OCI-LY3 (cell line): ENCODE data around the gene TATDN2.

Experiments used
- H2AFZ ChIP-seq: fragments of 200-600, 300-600 bp; shearing (Covaris generic); 2 replicates; pipeline ENCODE4 v1.6.0; 2014; ENCODE audit warnings: antibody characterized with exemption, low read depth, low read length
- H3K27ac ChIP-seq: fragments of 200-600, 300-600 bp; sonication (generic); 2 replicates; pipeline ENCODE4 v1.5.1; 2014; ENCODE audit warnings: mild to moderate bottlenecking, low read length, moderate library complexity, mixed read lengths
- H3K27me3 ChIP-seq: fragments of 200-600, 300-600 bp; sonication (generic); 2 replicates; pipeline ENCODE4 v1.6.1; 2014; ENCODE audit warnings: low read depth, low read length, mixed read lengths
- H3K36me3 ChIP-seq: fragments of 200-600, 300-600 bp; sonication (generic); replicated peaks from 2 replicates; pipeline ENCODE3; 2014; ENCODE audit warnings: low read depth, low read length, mixed read lengths
- H3K4me1 ChIP-seq: fragments of 300-600, 200-600 bp; sonication (generic); 2 replicates; pipeline ENCODE4 v1.6.1; 2014; ENCODE audit warnings: low read length, mixed read lengths
- H3K4me2 ChIP-seq: fragments of 200-600, 300-600 bp; sonication (generic); 2 replicates; pipeline ENCODE4 v1.6.1; 2014; ENCODE audit warnings: low read length, mixed read lengths
- H3K4me3 ChIP-seq: fragments of 300-600, 200-600 bp; sonication (generic); 2 replicates; pipeline ENCODE4 v1.5.1; 2014; ENCODE audit warnings: antibody characterized with exemption, mild to moderate bottlenecking, low read length, moderate library complexity
- H3K79me2 ChIP-seq: fragments of 300-600, 200-600 bp; shearing (Covaris generic); 2 replicates; pipeline ENCODE4 v1.6.1; 2014; ENCODE audit warnings: mild to moderate bottlenecking, low read length, mixed read lengths
- H3K9ac ChIP-seq: fragments of 300-600, 200-600 bp; shearing (Covaris generic); 2 replicates; pipeline ENCODE4 v1.6.0; 2014; ENCODE audit warnings: mild to moderate bottlenecking, low read length, moderate library complexity
- H3K9me3 ChIP-seq: fragments of 200-600, 300-600 bp; shearing (Covaris generic); 2 replicates; pipeline ENCODE4 v1.6.1; 2014; ENCODE audit warnings: low read length, mixed read lengths; ENCODE audit not compliant: insufficient read depth
- H4K20me1 ChIP-seq: fragments of 200-600, 300-600 bp; sonication (generic); 2 replicates; pipeline ENCODE4 v1.6.1; 2016; ENCODE audit warnings: low read length, mixed read lengths; ENCODE audit not compliant: insufficient read depth
- CTCF ChIP-seq: fragments of 200-600, 300-600 bp; sonication (generic); IDR thresholded peaks from 2 replicates; pipeline ENCODE4 v1.5.1; 2014; ENCODE audit warnings: antibody characterized with exemption, low read length, low read depth
- EZH2phosphoT487 ChIP-seq: fragments of 200-600 bp; shearing (Covaris generic); IDR thresholded peaks from 2 replicates; pipeline ENCODE4 v1.6.1; 2018; ENCODE audit warnings: antibody characterized with exemption, mixed run types, low read depth

TATDN2 gene

GRCh38 chr3:10283638-10284037 lies 35.4 kb downstream of the TATDN2 start:
- Histone ChIP-seq H3K9me3 (no peaks in the 10 kb centered on the region), H3K9ac (no peak overlapping the region), H2AFZ (no peak overlapping the region), H3K4me2 (no peak overlapping the region), H3K27ac (no peak overlapping the region), H3K27me3 (no peaks in the 10 kb centered on the region), H4K20me1 (no peaks in the 10 kb centered on the region; the same call in 1 of the 2 replicates), H3K4me1 (no peaks in the 10 kb centered on the region), H3K4me3 (no peak overlapping the region), H3K36me3 (peaks cover 47% of the 10 kb centered on the region), H3K79me2 (no peaks in the 10 kb centered on the region)
- no peak for TF ChIP-seq EZH2phosphoT487
- TF ChIP-seq CTCF: no peak

- Histone ChIP-seq H3K4me2 (no peak overlapping the region), H3K9me3 (no peaks in the 10 kb centered on the region), H3K4me3 (no peak overlapping the region), H3K9ac (no peak overlapping the region), H3K79me2 (no peaks in the 10 kb centered on the region), H3K27me3 (no peaks in the 10 kb centered on the region), H3K36me3 (peaks cover 46% of the 10 kb centered on the region), H4K20me1 (no peaks in the 10 kb centered on the region; the same call in 1 of the 2 replicates), H2AFZ (no peak overlapping the region), H3K4me1 (no peaks in the 10 kb centered on the region), H3K27ac (no peak overlapping the region)
- TF ChIP-seq CTCF: no peak
- TF ChIP-seq EZH2phosphoT487: no peak
These were observed 36.2 kb downstream of the TATDN2 start for GRCh38 chr3:10284496-10284895.

GRCh38 chr3:10285272-10286132 lies 37.2 kb downstream of the TATDN2 start:
- Histone ChIP-seq H3K4me2 (no peak overlapping the region), H4K20me1 (no peaks in the 10 kb centered on the region; the same call in 1 of the 2 replicates), H3K27ac (no peak overlapping the region), H3K4me3 (no peak overlapping the region), H2AFZ (no peak overlapping the region), H3K79me2 (no peaks in the 10 kb centered on the region), H3K27me3 (no peaks in the 10 kb centered on the region), H3K36me3 (peaks cover 42% of the 10 kb centered on the region), H3K9me3 (no peaks in the 10 kb centered on the region), H3K9ac (no peak overlapping the region), H3K4me1 (no peaks in the 10 kb centered on the region)
- TF ChIP-seq EZH2phosphoT487: no peak
- TF ChIP-seq CTCF: no peak

- Histone ChIP-seq H3K9ac (no peak overlapping the region), H3K4me1 (no peaks in the 10 kb centered on the region), H3K4me2 (no peak overlapping the region), H3K36me3 (peaks cover 36% of the 10 kb centered on the region), H4K20me1 (no peaks in the 10 kb centered on the region; the same call in 1 of the 2 replicates), H3K79me2 (no peaks in the 10 kb centered on the region), H3K27me3 (no peaks in the 10 kb centered on the region), H3K4me3 (no peak overlapping the region), H3K9me3 (no peaks in the 10 kb centered on the region), H2AFZ (no peak overlapping the region), H3K27ac (no peak overlapping the region)
- TF ChIP-seq CTCF (no peak), EZH2phosphoT487 (no peak)
These were observed 37.9 kb downstream of the TATDN2 start for GRCh38 chr3:10286133-10286524.
